WTC11 (cell line): ENCODE results near the gene JOSD1. TPM values are rescaled to one million over a fixed set of nuclear protein-coding genes. Genes with fewer than 3 reads are reported as not detected.

Source experiments
- ATAC-seq: fragments of 200-7000 bp; cut with Tn5 transposase; 2 replicates; pipeline ENCODE4 v1.10.0; 2021; ENCODE audit warnings: mild to moderate bottlenecking, moderate library complexity
- CTCF ChIA-PET: fragments of 300-600 bp; sonication (Branson Sonifier 250); formaldehyde crosslinking; loops from one replicate; lab custom pipeline; 2021; ENCODE audit warnings: antibody characterized with exemption; lab: Charles Lee
- POLR2A ChIA-PET: fragments of 350-600 bp; sonication (Branson Sonifier 250); formaldehyde crosslinking; loops from one replicate; lab custom pipeline; 2021; ENCODE audit warnings: antibody characterized with exemption; lab: Charles Lee
- DNase-seq: peaks from one replicate; pipeline ENCODE4 v3.0.0; 2021; ENCODE audit warnings: low spot score
- H3K27ac Mint-ChIP-seq: 2 replicates; pipeline ENCODE4 v1.8.0; 2021; ENCODE audit warnings: mixed read lengths
- H3K27me3 Mint-ChIP-seq: 2 replicates; pipeline ENCODE4 v1.8.0; 2021; ENCODE audit warnings: low read depth, mild to moderate bottlenecking, moderate library complexity, mixed read lengths
- H3K36me3 Mint-ChIP-seq: 2 replicates; pipeline ENCODE4 v1.8.0; 2021; ENCODE audit warnings: mixed read lengths
- H3K4me1 Mint-ChIP-seq: 2 replicates; pipeline ENCODE4 v1.8.0; 2022; ENCODE audit warnings: mixed read lengths
- H3K4me3 Mint-ChIP-seq: 2 replicates; pipeline ENCODE4 v1.8.0; 2021; ENCODE audit warnings: mild to moderate bottlenecking, moderate library complexity, mixed read lengths
- H3K9me3 Mint-ChIP-seq: 2 replicates; pipeline ENCODE4 v1.8.0; 2021; ENCODE audit warnings: mixed read lengths
- CTCF ChIP-seq: fragments of 200-600 bp; IDR thresholded peaks from 2 replicates; pipeline ENCODE4 v1.8.0; 2022; ENCODE audit warnings: antibody characterized with exemption
- ESRRA ChIP-seq: sonication (generic); formaldehyde crosslinking; IDR thresholded peaks from 2 replicates; pipeline ENCODE4 v1.8.1; 2022; ENCODE audit warnings: mild to moderate bottlenecking, missing genetic modification reagents, borderline replicate concordance
- GABPB1 ChIP-seq: sonication (generic); formaldehyde crosslinking; IDR thresholded peaks from 2 replicates; pipeline ENCODE4 v1.8.1; 2023; ENCODE audit warnings: mild to moderate bottlenecking, missing genetic modification reagents
- NFE2L1 ChIP-seq: sonication (generic); formaldehyde crosslinking; IDR thresholded peaks from 2 replicates; pipeline ENCODE4 v1.8.1; 2023; ENCODE audit warnings: missing genetic modification reagents
- NFYB ChIP-seq: sonication (generic); formaldehyde crosslinking; conservative IDR thresholded peaks from 2 replicates; pipeline ENCODE4 v1.8.0; 2022; ENCODE audit warnings: low read depth, missing genetic modification reagents
- NR2C2 ChIP-seq: sonication (generic); formaldehyde crosslinking; IDR thresholded peaks from 2 replicates; pipeline ENCODE4 v1.8.0; 2022; ENCODE audit warnings: mild to moderate bottlenecking, missing genetic modification reagents
- SMAD3 ChIP-seq: sonication (generic); formaldehyde crosslinking; IDR thresholded peaks from 2 replicates; pipeline ENCODE4 v1.8.0; 2022; ENCODE audit warnings: missing genetic modification reagents, mild to moderate bottlenecking, borderline replicate concordance
- SMAD4 ChIP-seq: sonication (generic); formaldehyde crosslinking; IDR thresholded peaks from 2 replicates; pipeline ENCODE4 v1.8.0; 2022; ENCODE audit warnings: mild to moderate bottlenecking, missing genetic modification reagents
- TEAD1 ChIP-seq: sonication (generic); formaldehyde crosslinking; IDR thresholded peaks from 2 replicates; pipeline ENCODE4 v1.8.0; 2022; ENCODE audit warnings: mild to moderate bottlenecking, missing genetic modification reagents
- TEAD4 ChIP-seq: sonication (generic); formaldehyde crosslinking; IDR thresholded peaks from 2 replicates; pipeline ENCODE4 v1.8.0; 2022; ENCODE audit warnings: mild to moderate bottlenecking, missing genetic modification reagents
- ZBTB21 ChIP-seq: sonication (generic); formaldehyde crosslinking; IDR thresholded peaks from 2 replicates; pipeline ENCODE4 v1.8.1; 2023; ENCODE audit warnings: mild to moderate bottlenecking, missing genetic modification reagents, borderline replicate concordance
- ZNF232 ChIP-seq: sonication (generic); formaldehyde crosslinking; IDR thresholded peaks from 2 replicates; pipeline ENCODE4 v1.8.0; 2022; ENCODE audit warnings: mild to moderate bottlenecking, missing genetic modification reagents
- ZNF263 ChIP-seq: sonication (generic); formaldehyde crosslinking; IDR thresholded peaks from 2 replicates; pipeline ENCODE4 v1.8.1; 2022; ENCODE audit warnings: low read depth, mild to moderate bottlenecking, moderate library complexity, missing genetic modification reagents
- total RNA-seq: library from RNA; stranded (reverse); gene quantifications from 3 replicates; pipeline ENCODE4 v1.2.3, GENCODE V29; 2021
- TF ChIP-seq, protein P1 (sequence below): sonication (generic); formaldehyde crosslinking; IDR thresholded peaks from 2 replicates; pipeline ENCODE4 v1.8.0; 2023; ENCODE audit warnings: missing genetic modification reagents, mild to moderate bottlenecking, borderline replicate concordance
- TF ChIP-seq, protein P2 (sequence below): fragments of 250-450 bp; sonication (Bioruptor Pico); IDR thresholded peaks from 2 replicates; pipeline ENCODE4 v1.9.0; 2021; ENCODE audit warnings: mild to moderate bottlenecking

The JOSD1 gene
- total RNA-seq, 1 experiment from 2014 or later, result 24.5 TPM

DNA sequence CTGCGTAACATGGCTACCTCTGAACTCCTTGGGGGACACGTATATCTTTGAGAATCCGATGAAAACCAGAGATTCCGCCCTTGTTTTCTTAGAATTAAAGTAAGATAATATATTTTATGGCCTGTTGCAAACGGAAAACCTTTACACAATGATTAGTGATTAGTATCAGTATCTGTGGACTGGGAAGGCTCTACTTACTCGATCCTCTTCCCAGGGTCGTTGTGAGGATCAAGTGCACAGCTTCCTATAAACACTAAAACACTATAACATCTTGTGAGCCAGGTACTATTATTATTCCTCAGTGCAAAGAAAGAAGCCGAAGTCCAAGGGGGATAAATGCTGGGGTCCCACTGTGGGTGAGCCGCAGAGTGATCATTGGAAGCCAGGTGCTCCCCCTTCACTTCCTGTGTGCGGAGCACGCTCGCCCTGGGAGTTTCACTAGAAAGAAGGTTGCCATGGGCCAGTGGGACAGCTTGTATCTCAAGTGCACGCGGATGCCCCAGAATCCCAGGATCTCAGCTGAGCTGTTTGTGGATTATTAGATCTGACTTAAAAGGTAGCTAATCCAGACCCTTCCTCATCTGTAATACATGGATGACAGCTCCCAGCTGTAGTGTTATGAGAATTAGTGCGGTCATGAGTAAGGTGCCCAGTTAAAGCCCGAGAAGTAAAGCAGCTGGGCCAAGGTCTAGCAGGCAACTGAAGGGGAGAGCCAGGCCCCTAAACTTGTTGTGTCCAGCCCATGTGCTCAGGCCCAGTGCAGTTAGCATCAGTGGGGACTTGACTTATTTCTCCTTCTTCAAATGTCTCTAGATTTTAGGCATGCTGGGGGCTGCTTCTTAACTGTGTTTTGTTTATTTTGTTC, 43.5 kb downstream of the JOSD1 start:
- POLR2A ChIA-PET, result no interaction called here
- H3K4me1 Mint-ChIP-seq, result peaks cover 10% of the 10 kb centered on the region
- peak overlapping the region; percentile 89 for H3K4me3 Mint-ChIP-seq
- no peaks in the 10 kb centered on the region for H3K27me3 Mint-ChIP-seq
- H3K9me3 Mint-ChIP-seq, result peaks cover 5% of the 10 kb centered on the region
- H3K27ac Mint-ChIP-seq, result peak overlapping the region; percentile 57; the same call in 1 of the 2 replicates
- ATAC-seq (peak; percentile 15), DNase-seq (peak; percentile 32)
- CTCF ChIA-PET, result interaction anchor here (1.4 kb wide), 1 partner anchor 24 kb away, joined by 7 read pairs; the partner anchor contains the start of gene TOMM22
- TF ChIP-seq ESRRA (CRISPR knock-in tag) (peak; percentile 36; the same call in 1 of the 2 replicates), CTCF (no peak), NFYB (CRISPR knock-in tag) (no peak), ZNF263 (CRISPR knock-in tag) (0 out of 2 replicates have a peak, but pooled peaks have one; percentile 27)
- H3K36me3 Mint-ChIP-seq, result peaks cover 10% of the 10 kb centered on the region

- no peaks in the 10 kb centered on the region for H3K27me3 Mint-ChIP-seq
- peak within 1 kb of the TSS; percentile 89 for H3K4me3 Mint-ChIP-seq
- peaks cover 5% of the 10 kb centered on the region for H3K9me3 Mint-ChIP-seq
- peak; percentile 89 for ATAC-seq
- peaks cover 10% of the 10 kb centered on the region for H3K4me1 Mint-ChIP-seq
- peak; percentile 94 for DNase-seq
- ChIA-PET POLR2A (no interaction called here), CTCF (interaction anchor here (1.4 kb wide), 1 partner anchor 25 kb away, joined by 7 read pairs; the partner anchor contains the start of gene TOMM22)
- peak within 1 kb of the TSS; percentile 98 for H3K27ac Mint-ChIP-seq
- peaks cover 10% of the 10 kb centered on the region for H3K36me3 Mint-ChIP-seq
- peak; percentile 54; the same call in 1 of the 2 replicates for TF ChIP-seq SMAD3 (CRISPR knock-in tag)
- TF ChIP-seq, protein P1, sequence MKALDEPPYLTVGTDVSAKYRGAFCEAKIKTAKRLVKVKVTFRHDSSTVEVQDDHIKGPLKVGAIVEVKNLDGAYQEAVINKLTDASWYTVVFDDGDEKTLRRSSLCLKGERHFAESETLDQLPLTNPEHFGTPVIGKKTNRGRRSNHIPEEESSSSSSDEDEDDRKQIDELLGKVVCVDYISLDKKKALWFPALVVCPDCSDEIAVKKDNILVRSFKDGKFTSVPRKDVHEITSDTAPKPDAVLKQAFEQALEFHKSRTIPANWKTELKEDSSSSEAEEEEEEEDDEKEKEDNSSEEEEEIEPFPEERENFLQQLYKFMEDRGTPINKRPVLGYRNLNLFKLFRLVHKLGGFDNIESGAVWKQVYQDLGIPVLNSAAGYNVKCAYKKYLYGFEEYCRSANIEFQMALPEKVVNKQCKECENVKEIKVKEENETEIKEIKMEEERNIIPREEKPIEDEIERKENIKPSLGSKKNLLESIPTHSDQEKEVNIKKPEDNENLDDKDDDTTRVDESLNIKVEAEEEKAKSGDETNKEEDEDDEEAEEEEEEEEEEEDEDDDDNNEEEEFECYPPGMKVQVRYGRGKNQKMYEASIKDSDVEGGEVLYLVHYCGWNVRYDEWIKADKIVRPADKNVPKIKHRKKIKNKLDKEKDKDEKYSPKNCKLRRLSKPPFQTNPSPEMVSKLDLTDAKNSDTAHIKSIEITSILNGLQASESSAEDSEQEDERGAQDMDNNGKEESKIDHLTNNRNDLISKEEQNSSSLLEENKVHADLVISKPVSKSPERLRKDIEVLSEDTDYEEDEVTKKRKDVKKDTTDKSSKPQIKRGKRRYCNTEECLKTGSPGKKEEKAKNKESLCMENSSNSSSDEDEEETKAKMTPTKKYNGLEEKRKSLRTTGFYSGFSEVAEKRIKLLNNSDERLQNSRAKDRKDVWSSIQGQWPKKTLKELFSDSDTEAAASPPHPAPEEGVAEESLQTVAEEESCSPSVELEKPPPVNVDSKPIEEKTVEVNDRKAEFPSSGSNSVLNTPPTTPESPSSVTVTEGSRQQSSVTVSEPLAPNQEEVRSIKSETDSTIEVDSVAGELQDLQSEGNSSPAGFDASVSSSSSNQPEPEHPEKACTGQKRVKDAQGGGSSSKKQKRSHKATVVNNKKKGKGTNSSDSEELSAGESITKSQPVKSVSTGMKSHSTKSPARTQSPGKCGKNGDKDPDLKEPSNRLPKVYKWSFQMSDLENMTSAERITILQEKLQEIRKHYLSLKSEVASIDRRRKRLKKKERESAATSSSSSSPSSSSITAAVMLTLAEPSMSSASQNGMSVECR (CRISPR knock-in tag), result peak; percentile 51; the same call in 1 of the 2 replicates
- TF ChIP-seq GABPB1 (CRISPR knock-in tag), result 0 out of 2 replicates have a peak, but pooled peaks have one; percentile 27
- peak; percentile 31; the same call in 1 of the 2 replicates for TF ChIP-seq TEAD1 (CRISPR knock-in tag)
- TF ChIP-seq ZBTB21 (CRISPR knock-in tag), result 0 out of 2 replicates have a peak, but pooled peaks have one; percentile 7
- no peak for TF ChIP-seq SMAD4
These were observed 44.3 kb downstream of the JOSD1 start, which contains the start of the genes CBY1 and FAM227A for GRCh38 chr22:38656256-38657044. Gene CBY1, plus strand, starts transcription at chr22:38656638. Its CDS starts 11,417 bp downstream, at chr22:38668055. Gene FAM227A, minus strand, starts transcription at chr22:38656392. Its CDS starts 6,224 bp downstream, at chr22:38650168.

DNA sequence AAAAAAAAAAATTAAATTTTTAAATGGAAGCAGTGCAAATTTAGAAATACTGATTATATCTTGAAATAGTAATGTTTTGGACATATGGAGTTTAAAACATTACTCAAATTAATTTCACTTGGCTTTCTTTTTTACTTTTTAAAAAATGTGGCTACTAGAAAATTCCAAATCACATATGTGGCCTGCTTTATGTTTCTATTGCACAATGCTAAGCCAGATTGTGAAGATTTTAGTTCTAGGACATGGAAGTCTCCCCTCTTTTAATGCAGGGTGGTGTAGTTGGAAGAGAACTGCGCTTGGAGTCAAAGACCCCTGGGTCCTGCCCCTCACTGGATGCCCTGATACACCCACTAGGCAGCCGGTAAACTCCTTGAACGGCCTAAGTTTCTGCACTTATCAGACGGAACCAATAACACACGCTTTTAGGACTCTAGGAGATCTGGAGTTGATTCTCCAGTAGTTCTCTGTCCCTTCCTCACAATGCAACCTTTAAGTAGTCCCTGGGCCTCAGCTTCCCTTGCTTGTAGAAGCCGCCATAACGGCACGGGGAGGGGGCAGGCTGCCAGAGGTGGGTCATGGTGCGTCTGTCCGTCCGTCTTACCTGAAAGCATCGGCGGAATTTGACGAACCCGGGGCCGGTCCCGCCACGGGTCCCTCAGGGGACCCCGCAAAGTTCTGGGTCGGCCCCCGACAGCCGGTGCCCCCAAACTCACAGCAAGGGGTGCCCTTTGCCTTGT, 45.1 kb downstream of the JOSD1 start:
- ChIA-PET CTCF (no interaction called here), POLR2A (no interaction called here)
- Mint-ChIP-seq H3K4me1 (peaks cover 10% of the 10 kb centered on the region), H3K9me3 (peaks cover 5% of the 10 kb centered on the region), H3K4me3 (peak overlapping the region; percentile 89), H3K27me3 (no peaks in the 10 kb centered on the region), H3K27ac (peak overlapping the region; percentile 60; the same call in 1 of the 2 replicates), H3K36me3 (peaks cover 10% of the 10 kb centered on the region)
- peak; percentile 41 for ATAC-seq
- DNase-seq, result no peak
- no peak for TF ChIP-seq NFE2L1 (CRISPR knock-in tag)
- TF ChIP-seq, protein P1 (CRISPR knock-in tag), result peak; percentile 70; the same call in 1 of the 2 replicates
- TF ChIP-seq GABPB1 (CRISPR knock-in tag), result no peak
- no peak for TF ChIP-seq NR2C2 (CRISPR knock-in tag)
- no peak for TF ChIP-seq TEAD4 (CRISPR knock-in tag)
- 0 out of 2 replicates have a peak, but pooled peaks have one; percentile 57 for TF ChIP-seq ZBTB21 (CRISPR knock-in tag)
- TF ChIP-seq ZNF232 (CRISPR knock-in tag), result no peak
- TF ChIP-seq, protein P2, sequence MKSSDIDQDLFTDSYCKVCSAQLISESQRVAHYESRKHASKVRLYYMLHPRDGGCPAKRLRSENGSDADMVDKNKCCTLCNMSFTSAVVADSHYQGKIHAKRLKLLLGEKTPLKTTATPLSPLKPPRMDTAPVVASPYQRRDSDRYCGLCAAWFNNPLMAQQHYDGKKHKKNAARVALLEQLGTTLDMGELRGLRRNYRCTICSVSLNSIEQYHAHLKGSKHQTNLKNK (CRISPR knock-in tag), result no peak
